LNCaP clone FGC (cell line): ENCODE data around the gene EBF3.

Experiments used
- DNase-seq: peaks from one replicate; pipeline ENCODE4 v3.0.0-alpha.2; 2011; ENCODE audit warnings: low read depth
- H3K4me3 ChIP-seq: 2 replicates; pipeline ENCODE4 v1.5.1; 2011; ENCODE audit warnings: mild to moderate bottlenecking, low read depth, low read length, control low read depth
- TF ChIP-seq, protein P1 (sequence below): IDR thresholded peaks from 2 replicates; pipeline ENCODE4 v1.5.1; 2012; ENCODE audit warnings: mild to moderate bottlenecking; ENCODE audit not compliant: control insufficient read depth, insufficient read depth; ENCODE audit errors: extremely low read depth

Gene EBF3

DNA sequence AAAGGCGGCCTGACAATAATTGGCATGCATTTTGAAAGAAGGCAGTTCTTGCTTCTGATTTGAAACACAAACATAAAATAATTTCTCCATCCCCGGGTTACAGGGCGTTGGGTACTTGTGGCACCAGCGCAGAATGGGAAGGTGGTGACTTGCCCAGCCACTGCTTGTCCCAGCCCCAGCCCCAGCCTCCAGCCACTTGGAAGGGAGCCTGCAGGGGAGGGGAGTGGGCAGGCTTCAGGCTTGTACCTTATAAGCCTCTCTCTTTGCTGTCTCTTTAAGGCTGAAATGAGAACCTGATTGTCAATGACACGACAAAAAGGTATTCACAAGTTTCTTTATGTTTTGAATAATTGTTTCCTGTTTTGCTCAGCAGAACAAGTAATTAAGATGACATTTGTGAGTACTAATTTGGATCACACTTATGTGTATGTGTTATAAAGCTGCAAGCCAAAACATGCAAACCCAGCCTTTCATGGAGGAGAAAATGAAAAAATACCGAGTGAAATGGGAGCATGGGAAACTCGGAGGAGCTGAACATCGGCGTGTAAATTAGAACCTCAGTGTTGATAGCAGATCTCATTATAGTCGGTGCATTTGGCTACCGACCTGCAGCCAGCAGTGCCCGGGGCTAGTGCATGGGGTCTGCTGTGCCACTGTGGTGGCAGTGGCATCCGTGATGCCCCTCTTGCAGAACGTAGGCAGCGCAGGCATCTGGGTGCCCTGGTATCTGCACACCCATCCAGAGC is 129.9 kb downstream of the EBF3 start:
- H3K4me3 ChIP-seq, result no peak overlapping the region
- TF ChIP-seq, protein P1, sequence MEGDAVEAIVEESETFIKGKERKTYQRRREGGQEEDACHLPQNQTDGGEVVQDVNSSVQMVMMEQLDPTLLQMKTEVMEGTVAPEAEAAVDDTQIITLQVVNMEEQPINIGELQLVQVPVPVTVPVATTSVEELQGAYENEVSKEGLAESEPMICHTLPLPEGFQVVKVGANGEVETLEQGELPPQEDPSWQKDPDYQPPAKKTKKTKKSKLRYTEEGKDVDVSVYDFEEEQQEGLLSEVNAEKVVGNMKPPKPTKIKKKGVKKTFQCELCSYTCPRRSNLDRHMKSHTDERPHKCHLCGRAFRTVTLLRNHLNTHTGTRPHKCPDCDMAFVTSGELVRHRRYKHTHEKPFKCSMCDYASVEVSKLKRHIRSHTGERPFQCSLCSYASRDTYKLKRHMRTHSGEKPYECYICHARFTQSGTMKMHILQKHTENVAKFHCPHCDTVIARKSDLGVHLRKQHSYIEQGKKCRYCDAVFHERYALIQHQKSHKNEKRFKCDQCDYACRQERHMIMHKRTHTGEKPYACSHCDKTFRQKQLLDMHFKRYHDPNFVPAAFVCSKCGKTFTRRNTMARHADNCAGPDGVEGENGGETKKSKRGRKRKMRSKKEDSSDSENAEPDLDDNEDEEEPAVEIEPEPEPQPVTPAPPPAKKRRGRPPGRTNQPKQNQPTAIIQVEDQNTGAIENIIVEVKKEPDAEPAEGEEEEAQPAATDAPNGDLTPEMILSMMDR, result no peak
- DNase-seq, result no peak

DNA sequence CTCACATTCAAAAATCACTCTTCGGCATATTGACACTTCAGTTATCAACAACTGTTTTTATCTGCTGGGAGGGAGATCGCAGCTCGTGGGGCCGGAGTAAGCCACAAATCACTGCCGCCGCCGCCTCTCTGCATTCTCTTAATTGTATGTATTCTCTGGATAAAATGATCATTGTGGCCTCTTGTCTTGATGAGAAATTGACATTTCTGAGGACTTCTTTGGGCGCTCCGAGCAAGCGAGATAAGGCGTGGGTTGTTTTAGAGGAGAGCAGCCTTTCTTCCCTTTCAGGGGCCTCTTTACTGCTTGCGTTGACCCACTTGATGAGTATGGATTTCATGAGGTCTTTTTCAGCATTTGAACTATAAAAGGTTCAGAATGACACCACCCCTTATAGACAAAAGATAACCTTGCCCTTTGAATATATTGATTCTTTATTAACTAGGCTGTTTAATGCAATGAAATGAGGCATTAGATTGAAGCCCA is 130.6 kb downstream of the EBF3 start:
- no peak overlapping the region for H3K4me3 ChIP-seq
- TF ChIP-seq, protein P1, result no peak
- no peak for DNase-seq

DNA sequence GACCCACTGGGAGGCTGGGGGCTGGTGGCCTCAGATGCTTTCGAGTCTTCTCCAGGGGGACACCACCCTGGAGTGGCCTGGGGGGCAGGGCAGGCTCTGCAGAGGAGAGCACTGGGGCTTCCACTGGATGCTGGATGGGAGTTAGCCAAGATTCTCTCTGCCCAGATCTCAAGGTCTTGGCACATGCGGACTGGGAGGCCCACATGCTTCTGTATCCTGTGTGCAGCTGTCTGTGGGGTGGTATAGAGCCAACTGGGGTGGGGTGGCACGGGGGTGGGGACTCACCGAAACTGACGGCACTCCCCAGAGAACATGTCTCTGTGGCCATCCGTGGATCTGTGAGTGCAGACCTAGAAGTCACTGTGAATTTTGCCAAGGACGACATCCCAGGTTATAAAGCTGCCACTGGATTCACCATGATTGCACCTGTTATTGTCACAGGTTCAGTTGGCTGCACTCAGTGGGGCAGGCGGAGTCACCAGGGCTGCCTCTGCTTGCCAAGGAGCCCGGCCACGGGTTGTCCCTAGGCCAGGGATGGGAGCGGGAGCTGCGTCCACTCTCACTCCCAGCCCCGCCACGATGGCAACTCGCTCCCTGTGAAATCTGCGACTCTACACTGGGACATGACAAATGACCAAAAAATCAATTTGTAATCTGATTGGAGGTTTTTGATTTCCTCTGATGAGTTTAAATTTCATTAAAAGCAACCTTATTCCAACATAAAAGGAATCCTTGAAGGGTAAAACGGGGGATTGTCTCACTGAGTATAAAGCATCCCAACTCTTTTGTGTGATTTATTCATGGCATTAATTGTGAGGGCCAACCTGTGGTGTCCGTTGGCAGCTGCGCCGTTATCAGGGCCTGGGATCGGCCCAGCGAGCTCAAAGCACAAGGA is 131.3 kb downstream of the EBF3 start:
- DNase-seq, result no peak
- no peak overlapping the region for H3K4me3 ChIP-seq
- TF ChIP-seq, protein P1, result no peak

DNA sequence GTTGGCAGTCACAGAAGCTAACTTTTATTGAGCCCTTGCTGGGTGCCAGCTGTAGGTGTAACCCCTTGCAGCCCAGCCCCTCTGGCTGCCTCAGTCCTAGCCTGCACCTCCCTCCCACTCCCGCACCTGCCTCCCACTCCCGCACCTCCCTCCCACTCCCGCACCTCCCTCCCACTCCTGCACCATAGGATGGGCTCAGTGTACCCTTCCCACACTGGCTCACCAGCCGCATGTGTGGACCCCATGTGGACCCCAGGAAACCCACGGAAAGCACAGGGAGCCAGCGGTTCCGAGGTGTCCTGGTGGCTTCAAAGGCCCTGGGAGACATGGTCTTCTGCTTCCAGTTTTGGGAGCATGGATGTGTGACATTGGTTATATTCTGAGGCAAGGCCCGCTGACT is 132.9 kb downstream of the EBF3 start:
- TF ChIP-seq, protein P1, result no peak
- no peak overlapping the region for H3K4me3 ChIP-seq
- DNase-seq, result no peak

DNA sequence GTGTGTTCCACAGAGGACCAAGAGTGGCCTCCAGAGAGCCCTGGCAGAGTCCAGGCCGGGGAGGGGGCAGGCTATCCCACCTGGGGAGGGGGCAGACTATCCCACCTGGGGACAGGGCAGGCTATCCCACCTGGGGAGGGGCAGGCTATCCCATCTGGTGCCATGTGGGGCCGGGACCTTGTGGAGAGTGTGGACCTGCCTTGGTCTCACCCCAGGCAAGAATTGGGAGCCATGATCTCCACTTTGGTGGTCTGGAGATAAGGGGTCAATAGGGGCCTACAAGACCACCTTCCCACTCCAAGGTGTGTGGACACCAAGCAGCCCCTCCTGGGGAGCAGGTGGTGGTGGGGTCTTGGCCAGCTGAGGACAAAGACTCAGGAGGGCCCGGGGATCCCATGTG is 138.2 kb downstream of the EBF3 start:
- no peak for DNase-seq
- TF ChIP-seq, protein P1, result no peak
- H3K4me3 ChIP-seq, result no peak overlapping the region

DNA sequence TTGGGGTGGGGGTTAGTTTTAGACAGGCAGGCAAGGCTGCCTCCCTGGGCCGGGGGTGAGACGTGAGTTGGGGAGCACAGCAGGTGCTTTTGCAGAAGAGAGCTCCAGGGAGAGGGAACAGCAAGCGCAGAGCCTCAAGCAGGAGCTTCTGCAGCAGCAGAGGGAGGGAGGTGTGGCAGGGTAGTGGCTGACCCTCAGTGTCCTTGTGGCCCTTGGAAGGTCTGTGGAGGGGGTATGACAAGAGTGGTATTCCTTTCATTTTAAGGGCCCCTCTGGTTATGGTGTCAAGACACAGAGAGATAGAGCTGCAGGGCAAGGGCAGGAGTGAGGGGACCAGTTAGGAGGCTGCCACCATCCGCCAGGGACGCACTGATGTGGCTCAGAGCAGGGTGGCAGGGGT is 138.9 kb downstream of the EBF3 start:
- no peak for DNase-seq
- no peak overlapping the region for H3K4me3 ChIP-seq
- TF ChIP-seq, protein P1, result no peak
